NT2/D1 (cell line): Measurements from ENCODE around the gene HIP1R.

Experiments used
- SUZ12 ChIP-seq: IDR thresholded peaks from 2 replicates; pipeline ENCODE4 v1.6.1; 2011; ENCODE audit not compliant: insufficient read length, insufficient read depth; ENCODE audit errors: extremely low read depth
- YY1 ChIP-seq: IDR thresholded peaks from 2 replicates; pipeline ENCODE4 v1.6.1; 2011; ENCODE audit not compliant: insufficient read length, insufficient read depth
- ZNF274 ChIP-seq: IDR thresholded peaks from 2 replicates; pipeline ENCODE4 v1.6.1; 2011; ENCODE audit warnings: mild to moderate bottlenecking, low read depth, low read length

DNA sequence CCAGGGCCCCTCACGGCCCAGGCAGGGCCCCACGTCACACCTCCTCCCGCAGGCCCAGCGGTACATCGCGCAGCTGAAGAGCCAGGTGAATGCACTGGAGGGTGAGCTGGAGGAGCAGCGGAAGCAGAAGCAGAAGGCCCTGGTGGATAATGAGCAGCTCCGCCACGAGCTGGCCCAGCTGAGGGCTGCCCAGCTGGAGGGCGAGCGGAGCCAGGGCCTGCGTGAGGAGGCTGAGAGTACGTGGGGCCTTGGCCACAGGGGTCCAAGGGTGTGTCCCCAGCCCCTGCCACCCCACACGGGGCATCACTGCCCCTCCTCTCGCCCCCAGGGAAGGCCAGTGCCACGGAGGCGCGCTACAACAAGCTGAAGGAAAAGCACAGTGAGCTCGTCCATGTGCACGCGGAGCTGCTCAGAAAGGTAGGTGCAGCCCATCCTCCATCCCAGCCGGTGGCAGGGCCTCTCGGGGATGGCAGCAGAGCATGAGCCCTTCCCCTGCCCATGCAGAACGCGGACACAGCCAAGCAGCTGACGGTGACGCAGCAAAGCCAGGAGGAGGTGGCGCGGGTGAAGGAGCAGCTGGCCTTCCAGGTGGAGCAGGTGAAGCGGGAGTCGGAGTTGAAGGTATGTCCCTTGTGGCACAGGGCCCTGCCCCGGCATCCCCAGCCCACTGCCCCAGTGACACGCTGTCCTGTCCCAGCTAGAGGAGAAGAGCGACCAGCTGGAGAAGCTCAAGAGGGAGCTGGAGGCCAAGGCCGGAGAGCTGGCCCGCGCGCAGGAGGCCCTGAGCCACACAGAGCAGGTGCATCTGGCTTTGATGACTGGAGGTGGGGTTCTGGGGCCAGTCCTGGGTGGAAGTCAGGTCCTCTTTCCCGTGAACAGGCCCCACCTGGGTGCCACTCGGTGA, 20.9 kb downstream of the HIP1R start:
- TF ChIP-seq YY1 (no peak), ZNF274 (no peak), SUZ12 (no peak)
